Fibroblast of lung (primary cell): ENCODE measurements around the gene NFATC2. TPM values are rescaled to one million over a fixed set of nuclear protein-coding genes. Genes with fewer than 3 reads are reported as not detected.
A peak's percentile ranks its signal among the peaks of the same experiment; 100 is the strongest.

Source experiments
- DNase-seq, 2 donors: peaks; one replicate each; pipeline versions ENCODE4 v3.0.0 to v3.0.0-alpha.2; 2010; ENCODE audit warnings: low read depth in 2 of 2
- H2AFZ ChIP-seq: 2 replicates; pipeline ENCODE4 v1.5.1; 2012; ENCODE audit warnings: low read length, control low read depth, inconsistent platforms
- H3K27ac ChIP-seq: 2 replicates; pipeline ENCODE4 v1.5.1; 2011; ENCODE audit warnings: low read length, control low read depth; ENCODE audit not compliant: insufficient read depth
- H3K27me3 ChIP-seq: 2 replicates; pipeline ENCODE4 v1.5.1; 2011; ENCODE audit warnings: mild to moderate bottlenecking, low read length; ENCODE audit not compliant: control insufficient read depth, insufficient read depth
- H3K36me3 ChIP-seq: 2 replicates; pipeline ENCODE4 v1.5.1; 2011; ENCODE audit warnings: low read length; ENCODE audit not compliant: control insufficient read depth, insufficient read depth
- H3K4me1 ChIP-seq: 2 replicates; pipeline ENCODE4 v1.5.1; 2011; ENCODE audit warnings: low read length; ENCODE audit not compliant: control insufficient read depth, insufficient read depth; ENCODE audit errors: extremely low read depth
- H3K4me2 ChIP-seq: 2 replicates; pipeline ENCODE4 v1.5.1; 2011; ENCODE audit warnings: low read length, control low read depth; ENCODE audit not compliant: insufficient read depth; ENCODE audit errors: extremely low read depth
- H3K4me3 ChIP-seq, 4 experiments: fragments of 200-600 bp in 1 of 4; sonication (generic) in 1 of 4; replicated peaks in 1 of 4; 2 replicates each; pipeline ENCODE4 v1.5.1; 2011 to 2016; ENCODE audit warnings: low read length in 4 of 4, low read depth in 3 of 4, mild to moderate bottlenecking in 3 of 4, control low read depth in 2 of 4, inconsistent platforms in 1 of 4, mixed read lengths in 1 of 4; ENCODE audit not compliant: insufficient read depth in 1 of 4; ENCODE audit errors: control extremely low read depth in 1 of 4
- H3K79me2 ChIP-seq: 2 replicates; pipeline ENCODE4 v1.5.1; 2012; ENCODE audit warnings: mild to moderate bottlenecking, low read length, inconsistent platforms; ENCODE audit not compliant: control insufficient read depth, insufficient read depth
- H3K9ac ChIP-seq: 2 replicates; pipeline ENCODE4 v1.5.1; 2011; ENCODE audit warnings: mild to moderate bottlenecking, low read length, control low read depth; ENCODE audit not compliant: insufficient read depth
- H3K9me3 ChIP-seq: 2 replicates; pipeline ENCODE4 v1.5.1; 2012; ENCODE audit warnings: low read depth, low read length; ENCODE audit not compliant: control insufficient read depth, insufficient read depth
- H4K20me1 ChIP-seq: 2 replicates; pipeline ENCODE4 v1.5.1; 2011; ENCODE audit warnings: low read length; ENCODE audit not compliant: control insufficient read depth, insufficient read depth; ENCODE audit errors: extremely low read depth
- CTCF ChIP-seq, 2 donors: IDR thresholded peaks in 1 of 2; conservative IDR thresholded peaks in 1 of 2; 1 replicate in 1 of 2; 2 replicates in 1 of 2; pipeline ENCODE4 v1.5.1; 2011 to 2012; ENCODE audit warnings: low read length in 2 of 2, control low read depth in 1 of 2, inconsistent platforms in 1 of 2, low read depth in 1 of 2, mild to moderate bottlenecking in 1 of 2
- EZH2 ChIP-seq: IDR thresholded peaks from 2 replicates; pipeline ENCODE4 v1.5.1; 2012; ENCODE audit warnings: low read length, control low read depth, mild to moderate bottlenecking; ENCODE audit errors: missing control alignments
- polyA plus RNA-seq, 2 donors: library from polyadenylated mRNA; depleted of rRNA in 1 of 2; stranded (reverse) in 1 of 2; unstranded in 1 of 2; fragments of >200 nt; gene quantifications; 2 replicates each; pipeline ENCODE4 v1.2.1, GENCODE V29; 2011 to 2012; ENCODE audit warnings: missing spikeins in 1 of 2
- total RNA-seq: library from RNA; depleted of rRNA; stranded (reverse); fragments of >200 nt; gene quantifications from 2 replicates; pipeline ENCODE4 v1.2.1, GENCODE V29; 2014

The NFATC2 gene
- total and polyA plus RNA-seq, 2 donors (not counting 1 experiment from before 2014, with no cell fraction given): 0.50 to 1.2 TPM

GRCh38 chr20:51363378-51363777 is 179.1 kb downstream of the NFATC2 start:
- no peaks in the 10 kb centered on the region for H3K79me2 ChIP-seq
- TF ChIP-seq EZH2 (no peak), CTCF (conservative IDR thresholded peaks at IDR 0.05 in 1 of 2, IDR thresholded peaks at IDR 0.05 in 1 of 2; ENCODE audit: low read depth in 1 of 2, low read length in 2 of 2) (no peak)
- H3K9me3 ChIP-seq: no peaks in the 10 kb centered on the region
- peaks cover 19% of the 10 kb centered on the region for H3K4me1 ChIP-seq
- no peak overlapping the region for H3K4me2 ChIP-seq
- DNase-seq: no peak
- H3K27ac ChIP-seq: no peak overlapping the region
- no peaks in the 10 kb centered on the region for H4K20me1 ChIP-seq
- no peak overlapping the region for H3K9ac ChIP-seq
- no peak overlapping the region for H3K4me3 ChIP-seq
- H3K27me3 ChIP-seq: no peaks in the 10 kb centered on the region
- no peak overlapping the region for H2AFZ ChIP-seq
- no peaks in the 10 kb centered on the region for H3K36me3 ChIP-seq

- TF ChIP-seq CTCF (conservative IDR thresholded peaks at IDR 0.05 in 1 of 2, IDR thresholded peaks at IDR 0.05 in 1 of 2; ENCODE audit: low read depth in 1 of 2, low read length in 2 of 2): no peak
- no peak for TF ChIP-seq EZH2
- Histone ChIP-seq H3K4me2 (no peak overlapping the region), H2AFZ (no peak overlapping the region), H3K79me2 (no peaks in the 10 kb centered on the region), H4K20me1 (no peaks in the 10 kb centered on the region), H3K9me3 (no peaks in the 10 kb centered on the region), H3K4me1 (peaks cover 18% of the 10 kb centered on the region), H3K4me3 (no peak overlapping the region), H3K27ac (no peak overlapping the region), H3K9ac (no peak overlapping the region), H3K36me3 (no peaks in the 10 kb centered on the region), H3K27me3 (no peaks in the 10 kb centered on the region)
- DNase-seq: no peak
Measured at GRCh38 chr20:51362254-51362653, 180.3 kb downstream of the NFATC2 start.

- no peaks in the 10 kb centered on the region for H3K27me3 ChIP-seq
- H2AFZ ChIP-seq: no peak overlapping the region
Measured at GRCh38 chr20:51361258-51361657, 181.3 kb downstream of the NFATC2 start.

More at GRCh38 chr20:51361258-51361657, 181.3 kb downstream of the NFATC2 start:
- DNase-seq: no peak
- no peaks in the 10 kb centered on the region for H4K20me1 ChIP-seq
- H3K4me1 ChIP-seq: peaks cover 12% of the 10 kb centered on the region
- no peaks in the 10 kb centered on the region for H3K36me3 ChIP-seq
- H3K27ac ChIP-seq: peak overlapping the region; percentile 49
- no peak overlapping the region for H3K9ac ChIP-seq
- H3K79me2 ChIP-seq: no peaks in the 10 kb centered on the region
- H3K4me3 ChIP-seq: no peak overlapping the region
- H3K9me3 ChIP-seq: no peaks in the 10 kb centered on the region
- TF ChIP-seq EZH2 (no peak), CTCF (conservative IDR thresholded peaks at IDR 0.05 in 1 of 2, IDR thresholded peaks at IDR 0.05 in 1 of 2; ENCODE audit: low read depth in 1 of 2, low read length in 2 of 2) (no peak)
- no peak overlapping the region for H3K4me2 ChIP-seq
